Muscle of back (tissue), 11 donors: ENCODE measurements around the gene MLH3. TPM values are rescaled to one million over a fixed set of nuclear protein-coding genes. Genes with fewer than 3 reads are reported as not detected.
"Not testable (repeated sequence)": the region's sequence is repeated elsewhere in the genome, so short reads cannot be mapped to it uniquely, and the experiment has no call there.

Experiments
- DNase-seq, 3 donors: peaks; one replicate each; pipeline versions ENCODE4 v3.0.0 to v3.0.0-alpha.2; 2013
- polyA plus RNA-seq, 10 donors: library from polyadenylated mRNA; unstranded; fragments of 120-200 nt; gene quantifications; one replicate each; pipeline ENCODE4 v1.2.1, GENCODE V29; 2013; ENCODE audit not compliant: insufficient read length in 10 of 10

Gene MLH3
- polyA plus RNA-seq, 10 donors = 15.0 to 31.9 (median 20.7) TPM

DNA sequence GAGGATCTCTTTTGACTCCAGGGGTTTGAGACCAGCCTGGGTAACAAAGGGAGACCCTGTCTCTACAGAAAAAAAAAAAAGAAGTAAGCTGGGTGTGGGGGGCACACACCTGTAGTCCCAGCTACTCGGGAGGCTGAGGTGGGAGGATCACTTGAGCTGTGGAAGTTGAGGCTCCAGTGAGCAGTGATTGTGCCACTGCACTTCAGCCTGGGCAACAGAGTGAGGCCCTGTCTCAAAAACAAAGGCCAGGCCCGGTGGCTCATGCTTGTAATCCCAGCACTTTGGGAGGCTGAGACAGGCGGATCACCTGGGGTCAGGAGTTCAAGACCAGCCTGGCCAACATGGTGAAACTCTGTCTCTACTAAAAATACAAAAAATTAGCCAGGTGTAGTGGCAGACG is 16.5 kb upstream of the MLH3 start:
- not testable (repeated sequence) for DNase-seq

DNA sequence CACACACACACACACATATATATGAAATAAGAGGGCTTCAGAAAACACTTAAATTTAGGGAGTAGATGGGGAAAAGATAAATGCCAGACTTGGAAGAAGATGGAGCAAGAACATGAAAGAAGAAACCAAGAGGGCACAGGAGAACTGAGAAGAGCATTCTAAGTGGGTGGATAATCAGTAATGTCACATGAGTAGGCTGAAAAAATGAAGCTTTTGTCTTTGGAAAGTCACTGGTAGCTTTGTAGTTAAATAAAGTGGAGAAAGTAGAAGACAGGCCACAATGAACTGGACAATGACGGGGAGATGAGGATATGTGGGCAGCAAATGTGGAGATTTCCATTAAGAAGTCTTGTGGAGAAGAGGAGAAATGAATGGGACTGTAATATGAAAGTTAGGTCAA is 15.9 kb upstream of the MLH3 start:
- DNase-seq = no peak

DNA sequence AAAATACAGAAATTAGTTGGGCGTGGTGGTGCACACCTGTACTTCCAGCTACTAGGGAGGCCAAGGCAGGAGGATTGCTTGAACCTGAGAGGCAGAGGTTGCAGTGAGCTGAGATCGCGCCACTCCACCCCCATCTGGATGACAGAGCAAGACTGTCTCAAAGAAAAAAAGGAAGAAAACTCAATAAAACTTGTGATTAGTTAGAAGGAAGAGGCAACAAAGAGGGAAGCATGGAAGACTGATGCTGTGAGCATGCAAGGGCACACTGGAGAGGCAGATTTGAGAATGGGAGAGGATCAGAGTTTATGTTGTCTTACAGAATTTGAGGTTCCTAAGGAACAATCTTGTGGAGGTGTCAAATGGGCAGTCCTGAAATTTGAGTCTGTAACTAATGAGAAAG is 15.4 kb upstream of the MLH3 start:
- DNase-seq = no peak

DNA sequence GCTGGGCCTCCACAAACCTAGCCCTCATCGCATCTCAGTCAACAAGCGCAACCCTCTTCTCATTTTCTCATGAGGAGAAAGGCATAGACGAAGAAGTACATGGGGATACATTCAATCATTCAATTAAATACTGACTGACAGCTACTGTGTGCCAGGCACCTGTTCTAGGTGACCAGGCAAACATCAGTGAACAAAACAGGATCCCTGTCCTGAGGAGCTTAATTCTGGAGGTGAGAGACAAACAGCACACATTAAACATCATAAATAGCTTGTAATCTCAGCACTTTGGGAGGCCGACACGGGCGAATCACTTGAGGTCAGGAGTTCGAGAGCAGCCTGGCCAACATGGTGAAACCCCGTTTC is 12.9 kb upstream of the MLH3 start:
- DNase-seq = no peak

DNA sequence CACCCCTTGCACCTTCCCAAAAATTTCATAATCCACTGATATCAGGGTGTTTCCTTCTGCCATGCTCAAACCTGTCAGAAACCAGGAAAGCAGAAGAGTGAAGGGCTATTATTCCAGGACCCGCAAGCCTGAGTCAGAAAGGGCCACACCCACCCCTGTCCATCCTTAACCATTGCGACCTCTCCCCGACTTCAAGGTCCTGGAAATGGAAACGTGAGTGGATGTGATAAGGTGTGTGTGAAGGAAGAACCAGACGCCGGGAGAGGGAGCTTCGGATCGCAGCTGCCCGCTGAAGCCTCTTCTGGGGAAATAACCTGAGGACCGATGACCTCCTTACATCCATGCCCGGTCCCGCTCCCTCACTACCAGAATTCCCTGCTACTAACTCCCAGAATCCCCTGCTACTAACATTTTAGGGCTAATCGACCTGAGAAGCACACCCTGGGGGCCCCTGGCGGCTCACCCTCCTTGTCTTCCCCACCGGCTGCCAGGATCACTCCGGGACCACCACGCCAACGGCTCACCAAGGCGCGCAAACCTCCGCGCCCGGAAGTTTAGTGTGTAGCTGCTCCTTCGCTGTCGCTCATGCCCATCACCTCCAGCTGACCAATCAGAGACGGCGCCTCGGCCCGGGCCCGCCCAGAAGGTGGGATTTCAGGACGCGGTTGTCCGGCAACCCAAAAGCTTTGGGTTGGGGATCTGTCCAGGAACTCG is 12.4 kb upstream of the MLH3 start, which contains the start of gene ACYP1:
TSS of gene ACYP1 (minus strand) at position 534 of the 714 bp plus-strand sequence. CDS start at position 63, 471 bp downstream.
- peak; percentile 89 to 97 (median 96) for DNase-seq

DNA sequence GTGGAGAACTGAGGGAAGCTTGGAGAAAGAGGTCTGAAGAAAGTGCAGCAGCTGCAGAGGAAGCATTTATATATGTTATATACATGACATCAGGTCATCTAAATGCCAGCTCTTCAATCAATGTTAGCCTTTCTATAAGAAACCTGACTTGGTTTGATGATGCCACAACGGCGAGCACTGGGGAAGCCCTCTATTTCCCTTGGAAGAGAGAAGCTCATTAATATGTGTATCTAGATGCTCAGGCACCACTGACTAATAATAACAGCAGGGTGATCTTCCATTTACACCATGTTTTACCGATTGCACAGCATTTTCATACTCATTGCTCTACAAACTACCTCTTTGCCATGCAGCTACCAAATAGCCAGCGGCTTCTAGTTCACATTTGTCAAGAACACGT is 11.7 kb upstream of the MLH3 start:
- no peak for DNase-seq

DNA sequence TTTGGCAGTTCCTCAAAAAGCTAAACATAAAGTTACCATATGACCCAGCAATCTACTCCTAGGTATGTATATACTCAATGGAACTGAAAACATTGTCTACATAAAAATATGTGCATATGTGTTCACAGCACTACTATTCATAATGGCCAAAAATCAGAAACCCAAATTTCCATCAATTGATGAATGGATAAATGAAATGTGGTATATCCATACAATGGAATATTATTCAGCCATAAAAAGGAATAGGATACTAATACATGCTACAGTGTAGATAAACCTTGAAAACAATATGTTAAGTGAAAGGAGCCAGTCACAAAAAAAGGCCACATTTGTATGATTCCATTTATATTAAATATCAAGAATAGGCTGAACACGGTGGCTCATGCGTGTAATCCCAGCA is 9.2 kb upstream of the MLH3 start:
- DNase-seq = no peak

DNA sequence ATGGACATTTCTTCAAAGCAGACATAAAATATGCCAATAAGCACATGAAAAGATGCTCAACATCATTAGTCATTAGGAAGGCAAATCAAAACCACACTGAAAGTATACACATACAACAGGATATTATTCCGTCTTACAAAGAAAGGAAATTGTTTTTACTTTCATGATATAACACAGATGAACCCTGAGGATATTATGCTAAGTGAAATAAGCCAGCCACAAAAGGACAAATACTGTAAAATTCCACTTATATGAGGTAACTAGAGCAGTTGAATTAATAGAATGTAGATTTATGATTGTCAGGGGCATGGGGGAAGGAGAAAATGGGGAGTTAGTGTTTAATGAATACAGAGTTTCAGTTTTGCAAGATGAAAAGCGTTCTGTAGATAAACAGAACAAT is 8.4 kb upstream of the MLH3 start:
- DNase-seq = no peak

DNA sequence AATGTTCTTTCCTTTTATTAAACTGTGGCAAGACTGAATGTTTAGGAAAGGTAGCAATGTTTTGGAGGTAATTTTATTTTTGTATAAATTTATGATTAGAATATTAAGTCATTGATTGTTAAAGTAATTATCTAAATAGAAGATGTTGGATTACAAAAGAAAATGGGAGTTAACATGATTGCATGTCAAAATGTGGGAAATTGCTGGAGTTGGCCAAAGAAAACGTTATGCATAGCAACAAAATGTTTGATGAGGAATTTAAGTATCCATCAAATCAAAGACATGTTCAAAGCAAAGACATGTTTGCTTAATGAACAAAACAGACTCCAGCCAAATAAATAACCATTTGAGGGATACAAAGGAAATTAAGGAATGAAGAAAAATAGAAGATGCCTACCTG is 3.2 kb upstream of the MLH3 start:
- DNase-seq = no peak

DNA sequence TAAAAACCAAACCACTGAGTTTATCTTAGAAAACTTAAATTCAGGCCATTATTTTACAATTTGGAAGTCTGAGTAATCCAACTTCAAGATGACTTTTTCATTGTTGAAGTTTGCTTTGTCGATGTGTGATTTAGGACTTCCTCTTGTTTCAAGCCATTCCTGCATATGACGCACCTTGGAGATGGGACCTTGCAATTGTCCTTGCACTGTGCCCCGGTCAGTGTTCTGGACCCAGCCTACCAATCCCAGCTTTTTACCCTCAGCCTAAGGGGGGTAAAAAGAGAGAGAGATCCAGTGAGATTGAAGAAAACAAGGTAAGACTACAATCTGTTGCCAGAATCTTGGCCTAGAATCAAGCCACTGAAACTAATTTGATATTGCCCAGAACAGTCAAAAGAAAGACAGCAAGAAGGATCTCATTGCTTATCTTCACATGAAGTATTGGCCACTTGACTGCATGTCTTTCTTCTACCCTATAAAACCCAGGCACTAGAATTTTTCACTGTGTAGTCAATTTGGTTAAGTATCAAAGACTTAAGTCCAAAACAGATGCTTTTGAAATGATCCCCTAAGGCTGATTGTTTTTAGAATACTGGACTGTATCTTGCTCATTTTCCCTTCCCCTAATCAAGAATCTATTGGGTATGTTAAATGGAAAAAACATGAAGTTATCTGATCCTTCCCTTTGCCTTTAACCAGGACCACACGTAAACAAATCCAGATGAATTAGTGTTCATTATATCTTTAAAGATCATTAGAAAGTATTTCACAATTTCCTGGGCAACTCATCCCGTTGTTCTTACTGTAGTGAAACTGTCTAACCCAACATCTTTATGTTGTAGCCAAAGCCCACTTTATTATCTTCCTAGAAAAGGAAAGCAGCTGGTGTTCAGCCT is 2.4 kb upstream of the MLH3 start:
- DNase-seq = no peak

DNA sequence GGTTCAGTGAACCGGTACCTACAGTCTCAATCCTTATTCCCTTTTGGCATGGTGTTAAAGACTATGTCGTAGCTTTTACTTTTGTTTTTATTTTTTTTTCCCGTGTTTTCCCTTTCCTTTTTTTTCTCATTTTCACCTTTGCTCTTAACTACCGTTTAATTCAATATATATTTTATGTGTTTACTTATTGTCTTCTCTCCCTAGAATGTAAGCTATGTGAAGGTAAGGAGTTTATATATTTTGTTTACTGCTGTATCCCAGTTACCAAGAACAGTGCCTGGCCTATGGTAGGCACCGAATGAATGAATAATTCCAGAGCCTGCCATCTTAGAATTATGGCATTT is 261 bp upstream of the MLH3 start:
- no peak for DNase-seq

DNA sequence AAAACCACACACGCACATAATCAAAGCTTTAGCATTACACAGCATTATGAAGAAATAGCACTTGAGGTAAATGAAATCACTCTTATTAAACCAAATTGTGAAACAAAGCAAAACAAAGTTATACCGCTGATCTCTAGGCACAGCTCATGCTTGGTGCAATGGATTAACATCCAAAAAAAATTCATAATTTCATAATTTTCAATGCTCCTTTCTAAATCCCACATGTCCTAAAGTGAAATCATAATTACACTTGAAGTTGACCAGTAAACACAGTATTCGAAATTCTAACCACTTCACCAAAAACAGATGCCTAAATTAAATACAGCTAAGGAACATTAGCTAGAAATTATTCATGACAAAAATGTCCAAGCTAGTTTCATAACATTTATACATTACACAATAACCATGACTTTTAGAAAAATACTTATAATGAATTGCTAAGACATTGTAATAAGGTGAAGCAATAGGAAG is 1.5 kb downstream of the MLH3 start:
- DNase-seq = no peak

DNA sequence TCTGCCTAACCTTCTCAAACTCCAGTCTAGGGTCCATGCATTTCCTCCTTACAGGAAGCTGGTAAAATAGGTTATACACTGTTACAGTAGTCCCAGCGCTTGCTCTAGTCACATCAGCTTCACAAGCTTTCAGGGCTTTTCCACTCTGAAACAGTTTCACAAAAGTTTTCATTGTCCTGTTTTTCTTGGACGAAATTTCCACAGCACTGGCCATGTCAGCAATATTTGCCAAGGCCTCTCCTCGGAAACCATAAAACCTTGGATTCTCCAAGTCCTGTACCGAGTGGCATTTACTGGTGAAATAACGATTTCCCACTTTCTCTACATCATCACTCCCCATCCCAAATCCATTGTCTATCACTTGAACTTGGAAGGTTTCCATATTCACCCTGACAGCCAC is 2.1 kb downstream of the MLH3 start:
- no peak for DNase-seq

DNA sequence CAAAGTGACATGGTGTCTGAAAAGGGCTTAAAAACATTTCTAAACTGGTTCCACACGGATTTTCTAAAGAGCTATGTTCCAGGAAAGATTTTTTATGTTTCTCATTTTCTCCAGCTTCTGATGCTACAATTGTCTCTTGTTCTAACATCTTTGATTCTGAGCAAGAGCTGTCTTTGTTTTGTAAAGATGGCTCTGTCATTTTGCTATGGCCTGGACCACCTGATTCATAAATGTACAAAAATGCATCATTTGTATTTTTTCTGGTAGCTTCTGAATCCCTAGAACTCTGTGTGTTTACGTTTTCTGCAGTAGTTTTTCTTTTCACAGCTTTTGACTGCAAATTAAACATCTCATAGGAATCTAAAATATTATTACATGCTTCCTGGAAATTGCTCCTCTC is 3.2 kb downstream of the MLH3 start:
- DNase-seq = no peak

DNA sequence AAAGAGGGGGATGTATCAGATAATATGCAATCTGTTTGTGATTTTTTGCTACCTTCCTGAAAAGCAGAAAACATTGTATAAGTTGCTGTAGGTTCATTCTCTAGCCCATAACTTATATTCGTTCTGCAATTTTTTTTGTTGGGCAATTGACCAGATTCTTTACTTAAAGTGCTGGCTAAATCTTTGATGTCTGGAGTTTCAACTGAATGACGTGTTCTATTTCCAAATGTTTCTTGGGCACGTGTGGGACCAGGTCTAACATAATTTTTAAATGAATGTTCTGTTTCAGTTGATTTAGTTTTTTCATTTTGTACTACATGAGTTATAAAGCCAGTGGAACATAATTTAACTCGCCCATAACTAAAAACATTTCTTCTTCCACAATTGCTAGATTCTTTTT is 3.8 kb downstream of the MLH3 start:
- no peak for DNase-seq

DNA sequence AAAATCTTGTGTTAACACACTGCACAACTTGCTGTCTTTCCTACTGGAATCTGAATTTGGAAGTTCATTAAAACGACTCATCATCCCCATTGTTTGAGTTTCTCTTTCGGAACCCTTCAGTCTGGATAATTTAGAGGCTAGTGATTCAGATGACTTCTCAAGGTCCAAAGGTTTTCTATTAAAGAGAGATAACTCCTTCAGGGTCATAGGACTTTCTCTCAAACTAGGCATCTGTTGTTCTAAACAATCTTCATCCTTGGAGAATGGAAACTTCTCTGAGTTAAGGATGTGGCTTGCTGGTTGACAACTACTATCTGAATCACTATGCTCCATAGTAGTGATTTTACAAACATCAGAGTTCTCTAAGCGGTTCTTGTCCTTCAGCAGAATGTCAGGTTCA is 4.4 kb downstream of the MLH3 start:
- no peak for DNase-seq

DNA sequence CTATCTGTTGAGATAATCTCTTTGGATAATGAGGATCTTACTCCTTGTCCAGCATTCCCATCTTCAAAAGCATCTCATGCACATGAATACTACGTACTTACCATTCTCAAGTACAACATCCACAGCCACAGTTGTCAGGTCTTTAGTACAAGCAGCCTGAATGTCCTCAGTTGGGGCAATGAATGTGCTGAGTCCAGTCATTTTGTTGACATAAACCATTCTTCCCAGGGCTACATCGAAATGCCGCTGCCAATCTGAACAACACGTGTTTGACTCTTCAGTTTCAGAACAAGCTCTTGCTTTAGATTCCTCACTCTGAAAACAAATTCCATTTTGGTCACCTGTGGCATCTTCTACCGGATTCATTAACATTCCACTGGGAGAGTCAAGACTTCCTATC is 5.0 kb downstream of the MLH3 start:
- DNase-seq = no peak

DNA sequence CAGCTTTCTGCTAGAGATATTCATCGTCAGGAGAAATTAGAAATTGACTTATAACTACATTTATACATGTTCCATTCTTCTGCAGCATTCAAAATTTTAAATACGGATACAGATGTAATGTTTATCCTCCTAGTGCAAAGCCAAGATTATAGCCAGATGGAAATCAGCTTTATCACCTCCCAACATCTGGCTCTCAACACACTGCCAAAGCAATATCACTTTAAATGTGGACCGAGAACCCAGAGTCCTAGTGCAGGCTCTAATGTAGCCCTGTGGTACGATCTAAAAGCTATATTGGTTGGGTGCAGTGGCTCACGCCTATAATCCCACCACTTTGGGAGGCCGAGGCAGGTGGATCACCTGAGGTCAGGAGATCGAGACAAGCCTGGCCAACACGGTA is 6.5 kb downstream of the MLH3 start:
- DNase-seq = peak in 2 of 3 donors; percentile 48 to 77

DNA sequence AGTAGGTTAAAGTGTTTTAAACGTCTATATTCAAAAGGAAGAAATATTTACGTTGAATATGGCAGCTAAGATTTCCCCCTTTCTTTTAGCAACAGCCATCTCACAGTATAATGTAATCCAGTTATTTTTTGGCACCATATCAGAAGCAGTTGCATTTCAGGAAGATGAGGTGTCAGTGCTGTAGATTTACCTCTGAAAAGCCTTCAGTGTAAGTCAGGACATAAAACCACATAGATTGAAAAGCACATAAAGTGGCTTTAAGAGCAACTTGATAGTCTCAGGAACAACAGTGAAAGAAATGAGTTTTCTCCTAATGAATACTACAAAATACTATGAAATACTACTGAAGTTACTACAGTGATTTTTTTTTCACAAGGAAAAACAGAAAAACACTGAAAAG is 6.9 kb downstream of the MLH3 start:
- peak; percentile 14 to 58 (median 44) for DNase-seq

DNA sequence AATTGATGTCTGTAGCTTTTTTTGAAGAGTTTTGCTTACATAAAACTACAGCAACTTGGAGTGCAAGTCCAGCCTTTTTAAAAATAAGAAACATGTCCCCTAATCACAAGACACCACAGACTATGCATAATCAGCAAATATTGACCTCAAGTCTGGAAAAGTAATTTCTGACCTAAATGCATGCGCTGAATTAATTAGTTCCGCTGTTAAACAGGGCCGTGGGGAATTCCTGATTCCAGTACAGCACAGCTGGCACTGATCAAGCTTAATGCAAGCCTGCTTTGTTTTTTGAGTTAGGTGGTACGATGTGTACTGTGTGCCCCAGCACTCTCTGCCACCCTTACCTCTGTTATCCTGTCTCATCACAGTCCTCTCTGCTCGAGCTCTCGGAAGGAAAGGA is 9.2 kb downstream of the MLH3 start:
- no peak for DNase-seq

DNA sequence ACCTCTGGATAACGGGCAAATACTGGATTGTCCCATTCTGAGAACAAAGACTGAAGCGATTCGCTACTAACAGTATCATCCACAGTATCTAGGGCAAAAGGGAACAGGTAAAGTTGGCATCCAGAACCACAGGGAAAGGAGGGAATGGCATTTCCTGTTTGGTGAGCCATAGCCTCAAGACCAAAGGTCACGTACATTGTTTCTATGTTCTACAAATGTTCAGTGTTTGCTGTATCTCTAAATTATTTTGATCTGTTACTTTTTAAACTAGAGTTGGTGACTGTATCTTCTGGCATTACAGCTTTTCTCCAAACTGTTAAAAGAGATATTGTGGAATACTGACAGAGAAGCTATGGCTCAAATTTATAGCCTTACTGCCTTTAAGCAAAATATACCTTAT is 9.7 kb downstream of the MLH3 start:
- no peak for DNase-seq

DNA sequence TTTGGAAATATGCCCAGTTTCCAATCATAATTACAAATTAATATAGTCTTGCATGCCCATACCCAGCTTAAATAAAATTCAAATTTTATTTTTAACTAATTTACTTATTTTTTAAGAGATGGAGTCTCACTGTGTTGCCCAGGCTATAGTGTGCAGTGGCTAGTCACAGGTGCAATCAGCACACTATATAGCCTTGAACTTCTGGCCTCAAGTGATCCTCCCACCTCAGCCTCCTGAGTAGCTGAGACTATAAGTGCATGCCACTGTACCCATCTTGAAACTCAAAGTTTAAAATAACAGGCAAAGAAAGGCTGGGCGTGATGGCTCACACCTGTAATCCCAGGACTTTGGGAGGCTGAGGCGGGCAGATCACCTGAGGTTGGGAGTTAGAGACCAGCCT is 10.3 kb downstream of the MLH3 start:
- DNase-seq = no peak

DNA sequence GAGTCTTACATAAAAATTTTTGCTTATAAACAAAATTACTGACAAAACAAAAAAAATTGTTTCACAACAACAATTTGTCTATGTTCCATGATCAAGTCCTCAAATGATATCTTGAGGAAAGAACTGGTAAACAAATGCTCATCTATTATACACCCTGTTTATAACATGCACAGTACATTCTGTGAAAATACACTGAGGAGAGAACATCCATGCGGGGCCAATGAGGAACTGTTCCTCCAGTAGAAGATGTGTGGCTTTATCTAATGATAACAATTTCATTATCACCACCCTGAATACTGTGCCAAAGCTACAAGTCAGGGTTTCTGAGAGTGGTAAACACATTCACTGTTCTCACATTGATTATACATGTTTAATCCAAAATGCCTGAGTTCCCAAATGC is 10.8 kb downstream of the MLH3 start:
- no peak for DNase-seq
